ENCODE data around the gene CUTA.
A peak's percentile ranks its signal among the peaks of the same experiment; 100 is the strongest.

The CUTA gene

GRCh38 chr6:33392979-33393378, 24.9 kb downstream of the CUTA start:
- no peak for TF ChIP-seq CTCF (IDR thresholded peaks at IDR 0.05; ENCODE audit: control extremely low read depth, extremely low read depth, low read depth, missing control alignments)
- DNase-seq (ENCODE audit: extremely low spot score) = no peak
- ChIA-PET CTCF (interaction anchor here (1.1 to 1.7 kb wide), 2 partner anchors 16 to 17 kb away, joined by 3 to 5 read pairs; partner anchors contain the start of gene PHF1), POLR2A (no interaction called here)

- DNase-seq (ENCODE audit: extremely low spot score) = no peak
- no peak for TF ChIP-seq CTCF (IDR thresholded peaks at IDR 0.05; ENCODE audit: control extremely low read depth, extremely low read depth, low read depth, missing control alignments)
- ChIA-PET CTCF (interaction anchor here (1.1 to 1.7 kb wide), 2 partner anchors 16 to 18 kb away, joined by 3 to 5 read pairs; partner anchors contain the start of gene PHF1), POLR2A (no interaction called here)
These were observed 25.3 kb downstream of the CUTA start for GRCh38 chr6:33392595-33392948.

GRCh38 chr6:33391922-33392594, 25.8 kb downstream of the CUTA start:
- peak; percentile 40 for DNase-seq (ENCODE audit: extremely low spot score)
- no peak for TF ChIP-seq CTCF (IDR thresholded peaks at IDR 0.05; ENCODE audit: control extremely low read depth, extremely low read depth, low read depth, missing control alignments)
- CTCF ChIA-PET = interaction anchor here (1.1 to 1.7 kb wide), 2 partner anchors 17 to 18 kb away, joined by 3 to 5 read pairs; partner anchors contain the start of gene PHF1
- POLR2A ChIA-PET = no interaction called here

- peak; percentile 97 for DNase-seq (ENCODE audit: extremely low spot score)
- POLR2A ChIA-PET = no interaction called here
- peak; percentile 91 for TF ChIP-seq CTCF (IDR thresholded peaks at IDR 0.05; ENCODE audit: control extremely low read depth, extremely low read depth, low read depth, missing control alignments)
- CTCF ChIA-PET = interaction anchor here (0.7 to 1.9 kb wide), 14 partner anchors 10 to 84 kb away, joined by 3 to 11 read pairs (median 5); no protein-coding TSS in a partner anchor
These were observed 26.5 kb downstream of the CUTA start, which contains the start of gene KIFC1 for GRCh38 chr6:33391278-33391921. Gene KIFC1 (plus strand): TSS chr6:33391823. CDS start chr6:33391986, 163 bp downstream.

GRCh38 chr6:33390767-33391277, 27.1 kb downstream of the CUTA start:
- no peak for TF ChIP-seq CTCF (IDR thresholded peaks at IDR 0.05; ENCODE audit: control extremely low read depth, extremely low read depth, low read depth, missing control alignments)
- DNase-seq (ENCODE audit: extremely low spot score) = no peak
- ChIA-PET CTCF (interaction anchor here (0.7 to 1.9 kb wide), 19 partner anchors 9 to 279 kb away, joined by 3 to 11 read pairs (median 5); partner anchors contain the start of gene ZBTB9), POLR2A (no interaction called here)

GRCh38 chr6:33390173-33390572, 27.7 kb downstream of the CUTA start:
- no peak for DNase-seq (ENCODE audit: extremely low spot score)
- ChIA-PET POLR2A (no interaction called here), CTCF (interaction anchor here (0.8 to 1.9 kb wide), 14 partner anchors 9 to 278 kb away, joined by 3 to 11 read pairs (median 6); partner anchors contain the start of gene ZBTB9)
- no peak for TF ChIP-seq CTCF (IDR thresholded peaks at IDR 0.05; ENCODE audit: control extremely low read depth, extremely low read depth, low read depth, missing control alignments)

All from GM10248 (cell line).